HG02610 (cell line): ENCODE results near the gene SLC30A10.
"Not testable (repeated sequence)": the region's sequence is repeated elsewhere in the genome, so short reads cannot be mapped to it uniquely, and the experiment has no call there.

Experiments used
- ATAC-seq: cut with Tn5 transposase; IDR thresholded peaks from one replicate; pipeline ENCODE4 v1.9.1; 2021; ENCODE audit warnings: mild to moderate bottlenecking, moderate library complexity; ENCODE audit not compliant: unreplicated experiment

The SLC30A10 gene

DNA sequence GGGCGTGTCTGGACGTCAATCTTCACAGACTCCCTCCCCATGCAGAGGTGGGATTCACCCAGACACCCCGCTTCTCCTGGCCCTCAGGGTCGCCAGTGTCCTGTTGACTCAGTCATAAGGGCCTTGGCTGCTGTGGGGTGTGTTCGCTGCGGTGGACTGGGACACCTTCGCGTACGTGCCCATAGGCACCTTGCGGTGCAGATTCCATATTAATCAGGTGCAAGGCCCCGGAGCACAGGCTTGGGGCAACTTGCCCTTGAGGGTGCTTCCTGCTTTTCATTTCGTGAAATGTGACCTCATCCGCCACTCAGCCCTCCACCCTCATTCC is 398 bp upstream of the SLC30A10 start:
- ATAC-seq = no peak

- no peak for ATAC-seq
Measured at GRCh38 chr1:219927298-219927955, 930 bp downstream of the SLC30A10 start.

- no peak for ATAC-seq
Measured at GRCh38 chr1:219926363-219926998, 1.9 kb downstream of the SLC30A10 start.

- ATAC-seq = no peak
Measured at GRCh38 chr1:219924342-219924741, 4.0 kb downstream of the SLC30A10 start.

DNA sequence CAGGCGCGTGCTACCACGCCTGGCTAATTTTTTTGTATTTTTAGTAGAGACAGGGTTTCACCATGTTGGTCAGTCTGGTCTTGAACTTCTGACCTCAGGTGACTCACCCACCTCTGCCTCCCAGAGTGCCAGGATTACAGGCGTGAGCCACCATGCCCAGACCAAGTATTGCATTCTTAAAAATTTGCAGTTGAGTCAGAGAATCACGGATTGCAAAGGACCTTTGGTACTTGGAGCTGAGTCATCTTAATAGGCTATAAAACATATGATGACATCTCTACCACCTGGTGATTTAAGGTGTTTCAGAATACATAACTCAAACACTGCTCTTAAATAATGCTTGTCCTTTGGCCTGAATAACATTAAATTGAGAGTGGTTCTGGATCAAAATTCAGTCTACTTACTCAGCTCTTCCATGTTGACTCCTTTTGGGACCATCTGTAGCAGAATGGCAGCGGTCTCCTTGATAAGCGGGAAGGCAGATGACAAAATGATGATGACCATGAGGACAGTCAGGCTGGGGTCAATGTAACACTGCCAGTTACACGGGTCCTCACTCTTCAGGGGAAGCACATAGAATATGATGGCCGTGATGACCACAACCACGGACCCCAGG is 10.4 kb downstream of the SLC30A10 start:
- ATAC-seq = no peak

DNA sequence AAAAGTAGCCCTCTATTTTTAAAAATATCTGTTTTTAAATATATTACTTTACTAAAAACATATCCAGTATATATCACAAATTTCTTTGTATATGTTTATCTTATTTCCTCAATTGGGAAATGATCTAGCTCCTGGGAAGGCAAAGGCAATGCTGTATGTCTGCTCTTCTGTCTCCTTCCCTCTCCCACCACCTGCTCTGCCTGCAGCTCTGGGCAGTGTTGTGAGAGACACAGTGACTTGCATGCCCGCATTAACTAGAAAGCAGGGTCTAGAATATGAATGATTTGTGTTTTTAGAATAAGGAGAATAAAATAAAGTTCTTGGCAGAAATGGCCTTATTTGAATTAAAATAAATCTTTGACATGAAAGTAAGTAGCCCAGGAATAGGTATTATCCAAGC is 11.1 kb downstream of the SLC30A10 start:
- ATAC-seq = no peak

GRCh38 chr1:219916257-219916656 is 12.1 kb downstream of the SLC30A10 start:
- ATAC-seq = no peak

DNA sequence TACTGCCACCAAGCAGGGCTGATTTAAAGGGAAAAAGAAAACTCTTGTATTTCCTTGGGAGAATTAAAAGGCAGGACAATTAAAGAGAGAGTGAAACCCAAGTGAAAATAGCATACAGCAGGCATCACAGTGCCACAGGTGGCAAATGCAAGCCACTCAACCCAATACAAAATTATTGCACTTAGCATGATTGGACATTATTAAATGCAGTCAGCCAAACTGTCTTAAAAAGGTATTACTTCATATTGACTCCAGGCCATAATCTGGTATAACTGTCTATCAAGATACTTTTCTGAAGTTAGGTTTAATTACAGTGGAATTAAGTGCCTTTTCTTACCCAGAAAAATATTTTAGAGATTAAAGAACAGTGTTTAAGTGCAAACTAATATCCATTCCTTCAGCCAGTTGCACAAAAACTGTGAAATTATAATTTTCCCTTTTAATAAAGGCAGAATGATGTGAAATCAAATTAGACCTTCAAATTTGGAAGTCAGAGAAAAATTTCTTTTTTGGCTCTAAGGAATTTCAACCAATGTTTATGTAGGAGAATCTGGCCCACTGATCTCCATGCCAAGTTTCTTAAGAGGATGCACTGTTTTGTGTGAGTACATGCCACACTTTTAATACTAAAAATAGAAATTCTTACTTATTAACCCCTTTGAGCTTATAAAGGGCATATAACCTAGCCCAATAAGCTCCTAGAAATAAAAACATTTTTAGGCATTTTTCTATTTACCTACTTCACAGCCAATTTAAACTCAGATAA is 15.2 kb downstream of the SLC30A10 start:
- no peak for ATAC-seq

- ATAC-seq = no peak
Measured at GRCh38 chr1:219910716-219911115, 17.6 kb downstream of the SLC30A10 start.

GRCh38 chr1:219909476-219909875 is 18.9 kb downstream of the SLC30A10 start:
- no peak for ATAC-seq

GRCh38 chr1:219908170-219908569 is 20.2 kb downstream of the SLC30A10 start:
- ATAC-seq = no peak

- ATAC-seq = no peak
Measured at GRCh38 chr1:219907772-219908070, 20.6 kb downstream of the SLC30A10 start.

GRCh38 chr1:219906924-219907771 is 21.2 kb downstream of the SLC30A10 start:
- ATAC-seq = no peak

- ATAC-seq = not testable (repeated sequence)
Measured at GRCh38 chr1:219906565-219906923, 21.8 kb downstream of the SLC30A10 start.

DNA sequence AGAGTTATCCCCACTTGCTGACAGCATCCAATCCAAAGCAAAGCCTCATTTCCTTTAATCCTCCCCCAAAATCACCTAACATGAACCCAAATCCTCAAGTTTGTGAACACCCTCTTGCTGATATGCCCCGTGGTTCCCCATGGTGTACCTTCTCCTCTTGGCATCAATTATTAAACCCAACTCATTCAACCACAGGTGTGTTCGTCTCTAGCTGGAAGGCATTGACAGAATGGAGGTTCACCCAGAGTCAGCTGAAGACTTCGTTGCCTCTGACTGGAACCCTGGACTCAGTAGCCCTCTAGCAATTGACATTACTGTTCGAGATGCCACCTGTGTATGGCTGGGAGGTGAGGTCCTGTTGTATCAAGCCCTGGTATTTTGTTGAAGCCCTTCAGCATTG is 22.8 kb downstream of the SLC30A10 start:
- ATAC-seq = no peak

GRCh38 chr1:219904934-219905333 is 23.4 kb downstream of the SLC30A10 start:
- ATAC-seq = no peak

- no peak for ATAC-seq
Measured at GRCh38 chr1:219903353-219903871, 24.9 kb downstream of the SLC30A10 start.

DNA sequence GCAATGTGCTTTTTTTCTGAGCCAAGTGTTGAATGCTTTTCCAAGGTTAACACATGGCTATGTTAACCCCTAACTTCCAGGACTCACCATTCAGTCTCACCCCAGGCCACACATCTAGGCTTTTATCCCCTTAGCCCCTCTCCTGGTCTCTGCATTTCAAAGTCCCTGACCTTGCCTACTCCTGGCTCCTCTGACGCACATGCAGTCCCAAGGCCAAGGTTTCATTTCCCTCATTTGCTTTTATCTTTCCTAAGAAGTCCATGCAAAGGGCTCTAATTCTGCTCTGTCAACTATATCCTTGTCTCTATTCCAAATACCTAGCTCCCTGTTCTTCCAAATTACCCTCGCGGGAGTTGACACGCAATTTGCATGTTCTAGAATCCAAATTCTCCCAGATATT is 25.4 kb downstream of the SLC30A10 start:
- ATAC-seq = no peak

- no peak for ATAC-seq
Measured at GRCh38 chr1:219900882-219901281, 27.5 kb downstream of the SLC30A10 start.

DNA sequence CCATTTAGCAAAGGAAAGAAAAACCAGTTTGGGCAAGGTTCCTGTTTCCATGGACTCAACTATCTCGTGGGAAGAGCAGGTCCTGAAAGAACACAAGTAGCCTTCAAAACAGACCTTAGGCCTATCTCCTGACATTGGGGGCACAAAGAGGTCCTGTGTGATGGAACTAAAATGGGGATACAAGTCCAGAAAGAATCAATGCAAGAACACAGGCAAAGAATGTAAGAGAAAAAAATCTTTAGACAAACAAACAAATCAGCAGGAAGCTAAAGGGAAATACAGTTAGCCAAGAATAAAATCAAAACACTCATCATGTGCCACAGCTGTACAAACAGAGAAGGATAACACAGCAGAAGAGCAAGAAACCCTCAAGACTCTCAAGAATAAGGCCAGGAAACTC is 28.2 kb downstream of the SLC30A10 start:
- no peak for ATAC-seq

GRCh38 chr1:219898375-219898774 is 30.0 kb downstream of the SLC30A10 start:
- no peak for ATAC-seq
